GM12878 (cell line): ENCODE measurements around the gene CIROP. TPM values are rescaled to one million over a fixed set of nuclear protein-coding genes. Genes with fewer than 3 reads are reported as not detected.
A peak's percentile ranks its signal among the peaks of the same experiment; 100 is the strongest.

Experiments used
- BCL3 ChIP-seq: IDR thresholded peaks from 2 replicates; pipeline ENCODE4 v1.6.1; 2011; ENCODE audit warnings: borderline replicate concordance, low read depth, mild to moderate bottlenecking, moderate library complexity, low read length; ENCODE audit not compliant: insufficient read depth, poor library complexity, severe bottlenecking
- BHLHE40 ChIP-seq, 2 experiments: fragments of 450-650 bp in 1 of 2; IDR thresholded peaks; 2 replicates each; pipeline ENCODE4 v1.6.1; 2011 to 2017; ENCODE audit warnings: low read depth in 2 of 2, borderline replicate concordance in 1 of 2, improper control_type of control experiment in 1 of 2, low read length in 1 of 2, mild to moderate bottlenecking in 1 of 2
- CBFB ChIP-seq: IDR thresholded peaks from 2 replicates; pipeline ENCODE4 v1.6.1; 2016; ENCODE audit warnings: antibody characterized with exemption, low read depth
- CBX3 ChIP-seq: fragments of 200-600 bp; sonication (generic); IDR thresholded peaks from 2 replicates; pipeline ENCODE4 v1.6.1; 2016; ENCODE audit warnings: low read depth, borderline replicate concordance
- CBX5 ChIP-seq: sonication (generic); IDR thresholded peaks from 2 replicates; pipeline ENCODE4 v1.6.1; 2016; ENCODE audit warnings: low read depth, moderate library complexity, mild to moderate bottlenecking, inconsistent platforms
- CUX1 ChIP-seq: IDR thresholded peaks from 2 replicates; pipeline ENCODE4 v1.6.1; 2012; ENCODE audit warnings: improper control_type of control experiment, low read depth, low read length; ENCODE audit not compliant: insufficient replicate concordance
- EGR1 ChIP-seq, 2 experiments: IDR thresholded peaks; 1 replicate in 1 of 2; 2 replicates in 1 of 2; pipeline ENCODE4 v1.6.1; 2011 to 2012; ENCODE audit warnings: low read depth in 2 of 2, low read length in 2 of 2, borderline replicate concordance in 1 of 2, mild to moderate bottlenecking in 1 of 2, moderate library complexity in 1 of 2
- EP300 ChIP-seq, 2 experiments: fragments of 150-350 bp in 1 of 2; IDR thresholded peaks; 2 replicates each; pipeline ENCODE4 v1.6.1; 2011 to 2012; ENCODE audit warnings: low read depth in 2 of 2, low read length in 2 of 2, borderline replicate concordance in 1 of 2, improper control_type of control experiment in 1 of 2, inconsistent platforms in 1 of 2; ENCODE audit not compliant: control insufficient read depth in 1 of 2
- HDAC2 ChIP-seq: fragments of 200-600 bp; sonication (generic); IDR thresholded peaks from 2 replicates; pipeline ENCODE4 v1.6.1; 2017
- IKZF2 ChIP-seq, 2 experiments: fragments of 450-650 bp; IDR thresholded peaks; 2 replicates each; pipeline ENCODE4 v1.6.1; 2017; ENCODE audit warnings: mild to moderate bottlenecking in 2 of 2, moderate library complexity in 2 of 2
- IRF5 ChIP-seq: fragments of 450-650 bp; IDR thresholded peaks from 2 replicates; pipeline ENCODE4 v1.6.1; 2017; ENCODE audit warnings: borderline replicate concordance
- LARP7 ChIP-seq: fragments of 450-650 bp; IDR thresholded peaks from 2 replicates; pipeline ENCODE4 v1.6.1; 2017; ENCODE audit warnings: mild to moderate bottlenecking
- MAX ChIP-seq: IDR thresholded peaks from 2 replicates; pipeline ENCODE4 v1.6.1; 2012; ENCODE audit warnings: low read depth, low read length, improper control_type of control experiment
- MTA2 ChIP-seq: fragments of 450-650 bp; IDR thresholded peaks from 2 replicates; pipeline ENCODE4 v1.6.1; 2016; ENCODE audit warnings: low read depth, mild to moderate bottlenecking, moderate library complexity
- NR2C1 ChIP-seq: fragments of 450-650 bp; IDR thresholded peaks from 2 replicates; pipeline ENCODE4 v1.6.1; 2017; ENCODE audit warnings: antibody characterized with exemption, mild to moderate bottlenecking, moderate library complexity
- PKNOX1 ChIP-seq: fragments of 450-650 bp; IDR thresholded peaks from 2 replicates; pipeline ENCODE4 v1.6.1; 2016; ENCODE audit warnings: mild to moderate bottlenecking
- SREBF2 ChIP-seq: IDR thresholded peaks from 2 replicates; pipeline ENCODE4 v1.6.1; 2012; ENCODE audit warnings: mild to moderate bottlenecking, low read length
- STAT3 ChIP-seq: IDR thresholded peaks from 2 replicates; pipeline ENCODE4 v1.6.1; 2011; ENCODE audit warnings: low read depth, low read length, improper control_type of control experiment
- TAF1 ChIP-seq: IDR thresholded peaks from 2 replicates; pipeline ENCODE4 v1.6.1; 2011; ENCODE audit warnings: mild to moderate bottlenecking, low read depth, low read length, borderline replicate concordance
- ZNF384 ChIP-seq: IDR thresholded peaks from 2 replicates; pipeline ENCODE4 v1.6.1; 2012; ENCODE audit warnings: low read depth, mild to moderate bottlenecking, low read length, improper control_type of control experiment, borderline replicate concordance
- ZNF622 ChIP-seq: fragments of 450-650 bp; IDR thresholded peaks from 2 replicates; pipeline ENCODE4 v1.6.1; 2017; ENCODE audit warnings: mild to moderate bottlenecking, inconsistent platforms
- polyA plus RNA-seq, 11 experiments: library from polyadenylated mRNA; depleted of rRNA in 4 of 11; unstranded in 6 of 11; stranded (reverse) in 5 of 11; fragments of >200 nt; fragmentation: Nextera tagmentation in 4 of 11; fragmentation: Illumina TruSeq in 1 of 11; extraction: Ambion mirVana in 4 of 11; extraction: Trizol in 1 of 11; gene quantifications; 1 replicate in 1 of 11; 2 replicates in 10 of 11; pipeline versions ENCODE4 v1.2.1 to v1.2.3, GENCODE V29; 2011 to 2016; ENCODE audit warnings: inconsistent platforms in 2 of 11, missing spikeins in 2 of 11, low read depth in 1 of 11
- total RNA-seq, 4 experiments: library from RNA; depleted of rRNA in 3 of 4; stranded (reverse); fragments of >200 nt in 3 of 4; fragmentation: Illumina TruSeq in 1 of 4; extraction: Trizol in 1 of 4; gene quantifications; 2 replicates each; pipeline versions ENCODE4 v1.2.1 to v1.2.3, GENCODE V29; 2013 to 2021

Gene CIROP
- total and polyA plus RNA-seq, 10 of the 15 experiments (the other 5 are each of a cell fraction or from before 2014, with no cell fraction given): not detected

- TF ChIP-seq EP300 (IDR thresholded peaks at IDR 0.05; ENCODE audit: borderline replicate concordance in 1 of 2, control insufficient read depth in 1 of 2, low read depth in 2 of 2, low read length in 2 of 2) (no peak), EGR1 (IDR thresholded peaks at IDR 0.05; ENCODE audit: borderline replicate concordance in 1 of 2, low read depth in 2 of 2, low read length in 2 of 2) (no peak), CBFB (no peak), CBX3 (no peak), MAX (no peak), PKNOX1 (no peak), IRF5 (no peak), HDAC2 (no peak), CBX5 (no peak), MTA2 (no peak), SREBF2 (no peak), TAF1 (peak; percentile 93), CUX1 (no peak), IKZF2 (IDR thresholded peaks at IDR 0.05) (no peak), BHLHE40 (IDR thresholded peaks at IDR 0.05; ENCODE audit: borderline replicate concordance in 1 of 2, low read depth in 2 of 2, low read length in 1 of 2) (no peak), LARP7 (0 out of 2 replicates have a peak, but pooled peaks have one; percentile 13), ZNF384 (no peak), STAT3 (no peak), NR2C1 (no peak), ZNF622 (no peak), BCL3 (peak; percentile 19)
Measured at GRCh38 chr14:23071244-23071920, 33.4 kb downstream of the CIROP start (continued).
